ENCODE measurements around the gene SPECC1L. TPM values are rescaled to one million over a fixed set of nuclear protein-coding genes. Genes with fewer than 3 reads are reported as not detected.

The SPECC1L gene
- total and polyA plus RNA-seq, 10 of the 15 experiments (the other 5 are each of a cell fraction or from before 2014, with no cell fraction given) = 1.9 to 40.6 (median 19.1) TPM

DNA sequence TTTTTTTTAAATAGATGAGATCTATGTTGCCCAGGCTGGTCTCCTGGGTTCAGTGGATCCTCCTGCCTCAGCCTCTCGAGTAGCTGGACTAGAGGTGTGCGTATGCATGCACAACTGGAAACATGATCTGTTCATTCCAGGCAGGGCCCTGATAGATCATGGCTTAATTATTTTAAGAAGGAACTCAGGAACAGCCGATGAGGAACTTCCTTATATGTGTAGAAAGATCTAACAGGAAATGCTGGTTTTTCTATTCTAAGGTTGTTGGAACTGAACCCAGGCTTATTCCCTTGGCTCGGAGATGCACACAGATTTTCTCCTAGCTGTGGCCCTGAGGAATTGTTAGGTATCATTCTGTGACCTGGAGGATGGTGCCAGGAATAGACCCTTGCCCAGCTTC is 32.4 kb downstream of the SPECC1L start:
- in situ Hi-C loops (cut with MboI) = no loop called here
- CTCF ChIA-PET = interaction anchor here (1.0 to 1.1 kb wide), 2 partner anchors 17 to 23 kb away, joined by 3 read pairs; no protein-coding TSS in a partner anchor

More for the DNA sequence above, 32.4 kb downstream of the SPECC1L start:
- Histone ChIP-seq H4K20me1 (ENCODE audit: control insufficient read depth, insufficient read depth) (0 out of 2 replicates have a peak, but pooled peaks cover 3% of the 10 kb centered on the region), H3K4me1 (ENCODE audit: control insufficient read depth, insufficient read depth, low read length) (peaks cover 7% of the 10 kb centered on the region; the same call in 1 of the 2 replicates), H3K27ac (ENCODE audit: control insufficient read depth, insufficient read depth) (no peak overlapping the region; the same call in 1 of the 2 replicates), H3K79me2 (ENCODE audit: control insufficient read depth, insufficient read depth, low read length) (peaks cover 3% of the 10 kb centered on the region), H3K36me3 (ENCODE audit: control insufficient read depth in 2 of 2, insufficient read depth in 2 of 2, low read length in 1 of 2) (peaks cover 12 to 24% of the 10 kb centered on the region in 2 experiments), H3K27me3 (replicated peaks in 1 of 2; ENCODE audit: control insufficient read depth in 2 of 2, insufficient read depth in 2 of 2, low read length in 1 of 2) (no peaks in the 10 kb centered on the region), H3K9ac (ENCODE audit: control insufficient read depth, insufficient read depth, low read length) (no peak overlapping the region), H3K4me2 (ENCODE audit: control insufficient read depth, insufficient read depth) (no peak overlapping the region), H3K4me3 (no peak overlapping the region), H2AFZ (ENCODE audit: control insufficient read depth, low read depth, low read length) (no peak overlapping the region), H3K9me3 (replicated peaks; ENCODE audit: control insufficient read depth, insufficient read depth, low read length) (no peaks in the 10 kb centered on the region)
- ChIA-PET POLR2A (no interaction called here), RAD21 (ENCODE audit: unreplicated experiment) (no interaction called here), SMC1A (ENCODE audit: uncharacterized antibody, unreplicated experiment) (interaction anchor here (0.7 kb wide), 2 partner anchors 21 to 27 kb away, joined by 3 read pairs; no protein-coding TSS in a partner anchor)
- BruUV-seq (replicated peaks) = no TSS peak
- WGBS (ENCODE audit: insufficient coverage, insufficient replicate concordance, low lambda C conversion rate, missing lambda C conversion rate) = 60% methylated on average over 4 of the region's 4 CpGs
- no peak for FAIRE-seq
- ATAC-seq = no peak
- TF ChIP-seq SREBF1 (IDR thresholded peaks at IDR 0.05; ENCODE audit: low read length) (no peak), YBX1 (IDR thresholded peaks at IDR 0.05) (no peak), EP300 (IDR thresholded peaks at IDR 0.05; ENCODE audit: borderline replicate concordance in 1 of 2, control insufficient read depth in 1 of 2, low read depth in 2 of 2, low read length in 2 of 2) (no peak), TCF7 (IDR thresholded peaks at IDR 0.05; ENCODE audit: borderline replicate concordance) (no peak), TARDBP (IDR thresholded peaks at IDR 0.05; ENCODE audit: borderline replicate concordance) (no peak), NKRF (conservative IDR thresholded peaks at IDR 0.05) (no peak), SUPT20H (IDR thresholded peaks at IDR 0.05; ENCODE audit: borderline replicate concordance, control insufficient read depth, low read depth, low read length) (no peak), PBX3 (IDR thresholded peaks at IDR 0.05; ENCODE audit: insufficient replicate concordance, low read depth, low read length) (no peak), WRNIP1 (IDR thresholded peaks at IDR 0.05; ENCODE audit: borderline replicate concordance, low read depth, low read length) (no peak), SP1 (IDR thresholded peaks at IDR 0.05; ENCODE audit: low read depth, low read length) (no peak), MTA3 (IDR thresholded peaks at IDR 0.05; ENCODE audit: borderline replicate concordance, low read length) (no peak)
- TF ChIP-seq, protein P1, sequence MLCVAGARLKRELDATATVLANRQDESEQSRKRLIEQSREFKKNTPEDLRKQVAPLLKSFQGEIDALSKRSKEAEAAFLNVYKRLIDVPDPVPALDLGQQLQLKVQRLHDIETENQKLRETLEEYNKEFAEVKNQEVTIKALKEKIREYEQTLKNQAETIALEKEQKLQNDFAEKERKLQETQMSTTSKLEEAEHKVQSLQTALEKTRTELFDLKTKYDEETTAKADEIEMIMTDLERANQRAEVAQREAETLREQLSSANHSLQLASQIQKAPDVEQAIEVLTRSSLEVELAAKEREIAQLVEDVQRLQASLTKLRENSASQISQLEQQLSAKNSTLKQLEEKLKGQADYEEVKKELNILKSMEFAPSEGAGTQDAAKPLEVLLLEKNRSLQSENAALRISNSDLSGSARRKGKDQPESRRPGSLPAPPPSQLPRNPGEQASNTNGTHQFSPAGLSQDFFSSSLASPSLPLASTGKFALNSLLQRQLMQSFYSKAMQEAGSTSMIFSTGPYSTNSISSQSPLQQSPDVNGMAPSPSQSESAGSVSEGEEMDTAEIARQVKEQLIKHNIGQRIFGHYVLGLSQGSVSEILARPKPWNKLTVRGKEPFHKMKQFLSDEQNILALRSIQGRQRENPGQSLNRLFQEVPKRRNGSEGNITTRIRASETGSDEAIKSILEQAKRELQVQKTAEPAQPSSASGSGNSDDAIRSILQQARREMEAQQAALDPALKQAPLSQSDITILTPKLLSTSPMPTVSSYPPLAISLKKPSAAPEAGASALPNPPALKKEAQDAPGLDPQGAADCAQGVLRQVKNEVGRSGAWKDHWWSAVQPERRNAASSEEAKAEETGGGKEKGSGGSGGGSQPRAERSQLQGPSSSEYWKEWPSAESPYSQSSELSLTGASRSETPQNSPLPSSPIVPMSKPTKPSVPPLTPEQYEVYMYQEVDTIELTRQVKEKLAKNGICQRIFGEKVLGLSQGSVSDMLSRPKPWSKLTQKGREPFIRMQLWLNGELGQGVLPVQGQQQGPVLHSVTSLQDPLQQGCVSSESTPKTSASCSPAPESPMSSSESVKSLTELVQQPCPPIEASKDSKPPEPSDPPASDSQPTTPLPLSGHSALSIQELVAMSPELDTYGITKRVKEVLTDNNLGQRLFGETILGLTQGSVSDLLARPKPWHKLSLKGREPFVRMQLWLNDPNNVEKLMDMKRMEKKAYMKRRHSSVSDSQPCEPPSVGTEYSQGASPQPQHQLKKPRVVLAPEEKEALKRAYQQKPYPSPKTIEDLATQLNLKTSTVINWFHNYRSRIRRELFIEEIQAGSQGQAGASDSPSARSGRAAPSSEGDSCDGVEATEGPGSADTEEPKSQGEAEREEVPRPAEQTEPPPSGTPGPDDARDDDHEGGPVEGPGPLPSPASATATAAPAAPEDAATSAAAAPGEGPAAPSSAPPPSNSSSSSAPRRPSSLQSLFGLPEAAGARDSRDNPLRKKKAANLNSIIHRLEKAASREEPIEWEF (IDR thresholded peaks at IDR 0.05; ENCODE audit: insufficient replicate concordance, low read depth, low read length) = no peak
- intact Hi-C loops (cut with micrococcal nuclease; ENCODE audit: unreplicated experiment) = no loop called here
- DNase-seq (ENCODE audit: low read depth, low spot score) = no peak
